HG02852 (cell line): ENCODE measurements around the gene TP53I13.

Experiments
- ATAC-seq: cut with Tn5 transposase; IDR thresholded peaks from one replicate; pipeline ENCODE4 v1.9.1; 2021; ENCODE audit warnings: mild to moderate bottlenecking, moderate library complexity; ENCODE audit not compliant: unreplicated experiment

TP53I13 gene

GRCh38 chr17:29578626-29579485 is 10.4 kb downstream of the TP53I13 start:
- ATAC-seq = no peak

- peak; percentile 82 for ATAC-seq
These were observed 11.6 kb downstream of the TP53I13 start for GRCh38 chr17:29579866-29580771.

- no peak for ATAC-seq
These were observed 13.2 kb downstream of the TP53I13 start for GRCh38 chr17:29581583-29582253.

GRCh38 chr17:29582254-29582765 is 13.8 kb downstream of the TP53I13 start:
- no peak for ATAC-seq

GRCh38 chr17:29582772-29583171 is 14.3 kb downstream of the TP53I13 start:
- no peak for ATAC-seq

GRCh38 chr17:29583324-29584248 is 15.1 kb downstream of the TP53I13 start:
- no peak for ATAC-seq

GRCh38 chr17:29584452-29585079 is 16.1 kb downstream of the TP53I13 start:
- ATAC-seq = no peak

GRCh38 chr17:29585080-29585751 is 16.7 kb downstream of the TP53I13 start:
- no peak for ATAC-seq

- ATAC-seq = no peak
These were observed 18.4 kb downstream of the TP53I13 start for GRCh38 chr17:29586676-29587469.

GRCh38 chr17:29587591-29587990 is 19.1 kb downstream of the TP53I13 start:
- ATAC-seq = no peak

GRCh38 chr17:29588017-29588561 is 19.6 kb downstream of the TP53I13 start:
- ATAC-seq = no peak

GRCh38 chr17:29588562-29589411 is 20.3 kb downstream of the TP53I13 start:
- peak; percentile 20 for ATAC-seq

- ATAC-seq = peak; percentile 51
These were observed 21.3 kb downstream of the TP53I13 start, which contains the start of gene GIT1 for GRCh38 chr17:29589524-29590410. GIT1 (minus strand) TSS chr17:29589648; CDS start chr17:29589378, 270 bp downstream.

GRCh38 chr17:29590411-29591145 is 22.1 kb downstream of the TP53I13 start:
- no peak for ATAC-seq

GRCh38 chr17:29591146-29591736 is 22.7 kb downstream of the TP53I13 start:
- no peak for ATAC-seq
